NCI-H2081 (cell line): ENCODE measurements around the gene KLK12.

ENCODE experiments used
- DNase-seq, 2 experiments: peaks; one replicate each; lab custom pipeline; 2025; lab: John Stamatoyannopoulos, UW

The KLK12 gene, protein sequence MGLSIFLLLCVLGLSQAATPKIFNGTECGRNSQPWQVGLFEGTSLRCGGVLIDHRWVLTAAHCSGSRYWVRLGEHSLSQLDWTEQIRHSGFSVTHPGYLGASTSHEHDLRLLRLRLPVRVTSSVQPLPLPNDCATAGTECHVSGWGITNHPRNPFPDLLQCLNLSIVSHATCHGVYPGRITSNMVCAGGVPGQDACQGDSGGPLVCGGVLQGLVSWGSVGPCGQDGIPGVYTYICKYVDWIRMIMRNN

GRCh38 chr19:51034704-51035103, at the start of gene KLK12:
KLK12 (minus strand) TSS chr19:51035002; CDS start chr19:51034621, 381 bp downstream.
- DNase-seq: no peak

DNA sequence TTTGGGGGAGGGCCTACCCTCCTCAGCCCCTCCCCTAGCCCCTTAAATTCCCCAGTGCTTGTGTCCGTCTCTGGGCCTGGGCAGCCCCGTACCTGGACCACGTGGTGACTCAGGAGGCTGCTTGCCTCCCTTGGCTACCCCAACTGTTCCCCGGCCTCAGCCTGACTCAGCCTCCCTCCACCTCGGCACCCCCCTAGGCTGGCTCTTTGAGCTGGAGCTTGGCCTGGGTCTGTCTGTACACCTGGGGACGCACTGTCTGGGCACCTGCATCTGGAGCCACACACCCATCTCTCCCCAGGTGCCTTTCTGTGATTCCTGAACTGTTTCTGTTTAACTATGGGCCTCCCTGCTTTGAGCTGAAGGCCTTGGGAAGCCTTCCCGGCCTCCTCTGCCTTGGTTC, 49.7 kb upstream of the KLK12 start:
- no peak for DNase-seq

DNA sequence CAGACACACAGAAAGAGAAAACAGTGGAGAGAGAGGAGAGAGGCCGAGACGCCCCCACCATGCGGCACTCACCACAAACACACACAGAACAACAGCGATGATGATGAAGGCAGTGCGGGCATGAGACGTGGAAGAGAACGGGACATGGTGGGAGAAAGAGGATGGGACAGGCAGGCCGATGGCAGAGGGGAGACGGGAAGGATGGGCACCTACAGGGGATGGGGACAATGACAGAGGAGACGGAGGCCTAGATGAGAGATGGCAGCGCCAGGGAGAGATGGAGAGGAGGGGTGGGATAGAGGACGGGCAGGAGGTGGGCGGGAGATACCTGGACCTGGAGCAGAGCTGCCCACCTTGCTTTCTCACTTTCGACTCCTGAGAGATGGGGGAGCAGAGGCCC, 49.0 kb upstream of the KLK12 start:
- DNase-seq: no peak

GRCh38 chr19:51083181-51083580, 48.4 kb upstream of the KLK12 start:
- DNase-seq: no peak

DNA sequence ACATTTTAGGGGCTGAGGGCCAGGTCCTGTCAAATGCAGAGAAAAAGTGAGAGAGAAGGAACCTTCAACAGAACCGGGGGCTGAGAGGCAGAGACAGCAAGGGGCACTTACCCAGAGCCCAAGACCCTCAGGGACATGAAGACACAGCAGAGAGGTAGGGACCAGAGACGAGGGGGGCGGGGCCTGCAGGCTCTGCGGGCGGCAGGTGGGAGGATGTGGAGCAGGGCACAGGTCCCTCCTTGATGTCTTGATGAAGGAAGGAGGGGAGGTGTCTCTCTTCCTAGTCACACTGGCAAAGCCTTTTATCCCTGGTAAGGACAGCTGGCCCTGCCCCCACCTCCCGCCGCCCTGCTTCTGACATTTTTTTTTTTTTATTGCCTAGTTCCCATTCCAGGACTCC, 47.8 kb upstream of the KLK12 start, which contains the start of gene KLK14:
Gene KLK14 (minus strand): TSS at position 277 of the 400 bp plus-strand sequence. CDS start 273 bp downstream, at position 4.
- DNase-seq: no peak

GRCh38 chr19:51081476-51081875, 46.7 kb upstream of the KLK12 start:
- no peak for DNase-seq

DNA sequence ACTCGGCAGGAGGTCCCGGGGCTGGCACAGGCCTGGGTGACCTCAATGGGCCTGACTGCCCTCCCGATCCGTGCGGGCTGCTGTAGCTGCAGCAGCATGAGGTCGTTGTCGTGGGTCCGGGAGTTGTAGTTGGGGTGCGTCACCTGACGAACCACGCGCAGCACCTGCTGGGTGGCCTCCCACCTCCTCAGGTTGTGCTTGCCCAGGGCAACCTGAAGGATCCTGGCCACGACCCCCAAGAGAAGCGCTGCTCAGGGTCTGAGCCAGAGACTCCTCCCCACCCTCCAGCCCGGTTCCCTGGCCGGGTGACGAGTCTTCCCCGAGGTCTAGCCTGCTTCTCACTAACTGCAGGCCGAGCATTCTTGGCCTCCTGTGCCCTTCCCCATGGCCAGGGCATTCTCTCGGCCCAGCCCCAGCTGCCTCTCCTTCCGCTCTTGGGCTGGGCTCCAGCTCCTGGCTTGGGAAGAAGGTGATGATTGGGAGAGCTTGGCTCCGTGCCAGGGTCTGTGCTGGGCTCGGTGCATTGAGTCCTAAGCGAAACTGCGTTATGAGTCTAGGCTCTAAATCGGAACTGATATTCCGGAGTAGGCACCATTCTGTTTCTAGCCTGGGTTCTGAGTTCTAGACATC, 44.8 kb upstream of the KLK12 start:
- DNase-seq: no peak

DNA sequence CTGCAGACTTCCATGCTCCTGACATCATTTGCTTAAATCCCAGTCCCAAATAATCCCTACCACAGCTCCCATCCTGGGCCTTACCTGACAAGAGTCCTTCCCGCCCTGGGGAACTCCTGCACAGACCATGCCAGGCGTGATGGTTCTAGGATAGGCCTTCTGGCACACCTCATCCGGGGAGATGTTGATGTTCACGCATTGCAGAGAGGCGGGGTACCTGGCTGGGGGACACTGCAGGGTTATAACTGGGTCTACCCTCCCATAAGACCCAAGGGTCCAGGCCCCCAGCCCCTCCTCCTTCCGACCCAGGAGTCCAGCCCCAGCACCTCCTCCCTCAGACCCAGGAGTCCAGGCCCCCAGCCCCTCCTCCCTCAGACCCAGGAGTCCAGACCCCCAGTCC, 43.9 kb upstream of the KLK12 start:
- no peak for DNase-seq

DNA sequence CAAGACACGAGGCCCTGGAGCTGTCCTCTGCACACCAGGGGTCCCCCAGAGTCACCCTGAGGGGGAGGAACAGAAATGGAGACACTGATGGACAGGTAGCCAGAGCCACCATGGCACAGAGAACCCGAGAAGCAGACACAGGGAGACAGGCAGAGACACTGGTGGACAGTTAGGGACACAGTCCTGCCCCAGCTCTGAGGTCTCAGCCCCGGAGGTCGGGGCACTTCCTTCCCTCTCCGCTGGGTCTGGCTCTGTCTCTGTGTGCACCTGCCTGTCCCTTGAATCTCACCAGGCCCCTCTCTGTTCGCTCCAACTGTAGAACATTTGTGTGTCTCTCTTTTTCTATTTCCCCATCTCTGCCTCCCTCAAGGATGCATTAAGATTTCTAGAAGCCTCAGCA, 43.3 kb upstream of the KLK12 start:
- DNase-seq: no peak

DNA sequence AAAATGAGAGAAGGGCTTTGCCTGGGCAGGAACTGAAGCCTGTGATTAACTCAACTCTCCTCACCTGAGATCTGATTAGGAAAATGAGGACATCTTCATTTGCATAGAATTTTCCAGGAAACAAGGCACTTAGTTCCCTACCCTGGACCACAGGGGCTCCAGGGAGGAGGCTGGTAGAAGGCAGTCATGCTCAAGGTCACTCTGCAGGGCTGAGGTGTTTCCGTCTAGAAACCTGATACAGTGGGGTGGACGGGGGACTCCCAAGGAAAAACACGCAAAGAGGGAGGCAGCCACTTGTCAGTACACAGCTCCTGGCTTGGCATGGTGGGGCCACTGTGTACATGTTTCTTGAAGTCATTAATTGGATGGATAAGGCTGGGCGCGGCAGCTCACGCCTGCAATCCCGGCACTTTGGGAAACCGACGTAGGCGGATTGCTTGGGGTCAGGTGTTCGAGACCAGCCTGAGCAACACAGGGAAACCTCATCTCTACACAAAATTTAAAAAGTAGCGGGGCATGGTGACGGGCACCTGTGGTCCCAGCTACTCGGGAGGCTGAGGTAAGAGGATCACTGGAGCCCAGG, 41.9 kb upstream of the KLK12 start:
- DNase-seq: no peak

GRCh38 chr19:51075998-51076397, 41.2 kb upstream of the KLK12 start:
- no peak for DNase-seq

- peak; percentile 5 to 43 for DNase-seq
Observed at GRCh38 chr19:51071095-51071405, 36.2 kb upstream of the KLK12 start.

- no peak for DNase-seq
Observed at GRCh38 chr19:51070334-51071094, 35.7 kb upstream of the KLK12 start.

GRCh38 chr19:51066393-51067186, 31.8 kb upstream of the KLK12 start:
- DNase-seq: no peak

- no peak for DNase-seq
Observed at GRCh38 chr19:51065221-51065960, 30.6 kb upstream of the KLK12 start.

GRCh38 chr19:51064534-51065220, 29.9 kb upstream of the KLK12 start, which contains the start of gene KLK13:
KLK13 (minus strand) TSS chr19:51065092; CDS start chr19:51065067, 25 bp downstream.
- DNase-seq: no peak

DNA sequence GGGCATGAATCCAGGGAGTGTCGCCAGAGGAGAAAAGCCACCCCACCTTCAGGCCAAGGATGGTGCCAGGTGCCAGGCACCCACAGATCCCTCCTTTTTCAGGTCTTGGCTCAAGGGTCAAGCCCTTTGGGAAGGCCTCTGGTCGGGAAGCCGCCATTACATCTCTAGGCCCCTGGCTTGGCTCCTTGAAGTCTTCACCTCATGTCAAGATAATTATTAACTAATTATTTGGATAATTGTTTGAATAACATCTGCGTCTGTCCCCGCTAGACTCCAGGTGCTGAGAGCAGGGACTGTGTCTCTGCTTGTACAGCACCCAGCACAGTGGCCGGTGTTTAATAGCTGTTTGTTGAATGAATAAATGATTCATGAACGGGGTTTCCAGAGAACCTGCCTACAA, 28.9 kb upstream of the KLK12 start:
- DNase-seq: no peak

GRCh38 chr19:51060973-51061372, 26.2 kb upstream of the KLK12 start:
- DNase-seq: no peak

DNA sequence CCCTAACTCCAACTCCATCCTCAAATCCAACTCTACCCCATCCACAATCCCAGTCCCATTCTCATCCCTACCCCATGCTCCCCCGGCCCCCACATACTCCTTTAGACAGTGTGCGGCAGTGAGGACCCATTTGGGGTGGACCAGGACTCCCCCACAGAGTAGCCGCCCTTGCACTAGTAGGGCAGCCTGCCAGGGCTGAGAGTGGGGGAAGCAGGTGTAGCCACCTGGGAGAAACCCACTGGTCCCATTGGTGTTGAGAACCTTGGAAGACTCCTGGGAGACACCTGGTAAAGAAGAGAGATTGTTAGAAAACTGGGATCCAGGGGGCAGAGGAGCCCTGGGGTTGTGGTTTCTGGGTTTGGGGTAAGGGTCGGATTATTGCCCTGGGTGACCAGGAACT, 25.5 kb upstream of the KLK12 start:
- DNase-seq: no peak

DNA sequence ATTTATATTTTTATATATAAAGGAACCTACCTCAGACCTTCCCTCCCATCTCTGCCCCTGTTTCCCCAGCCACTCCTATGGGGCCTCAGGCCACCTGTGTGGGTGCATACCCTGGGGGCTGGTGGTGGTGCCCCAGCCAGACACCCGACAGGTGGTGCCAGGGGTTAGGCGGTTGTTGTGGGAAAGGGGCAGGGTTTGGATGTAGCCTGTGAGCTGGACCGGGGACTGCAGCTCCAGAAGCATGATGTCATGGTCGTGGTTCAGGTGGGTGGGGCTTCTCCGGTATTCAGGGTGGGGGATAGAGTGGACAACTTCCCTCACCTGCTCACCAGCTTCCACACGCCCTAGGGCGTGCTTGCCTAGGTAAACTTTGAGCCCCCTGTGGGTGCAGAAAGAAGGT, 24.9 kb upstream of the KLK12 start:
- DNase-seq: no peak

DNA sequence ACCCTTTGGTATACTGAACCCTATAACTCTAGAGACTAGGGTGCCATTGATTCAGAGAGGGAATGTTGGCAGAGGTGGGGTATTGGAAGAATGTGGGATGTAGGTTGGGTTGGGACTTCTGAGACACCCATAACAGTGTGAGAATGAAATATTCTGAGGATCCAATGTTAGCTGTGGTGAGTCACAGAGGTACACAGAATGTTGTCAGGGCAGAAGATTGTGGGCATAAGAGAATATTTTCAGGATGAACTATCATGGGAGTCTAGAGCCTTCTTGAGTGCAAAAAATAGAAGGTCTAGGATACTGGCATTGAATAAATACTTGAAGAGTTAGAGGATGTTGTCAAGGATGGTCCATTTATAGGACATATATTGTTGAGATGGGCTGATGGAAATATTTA, 21.1 kb upstream of the KLK12 start:
- DNase-seq: no peak
